HG03521 (cell line): ENCODE results near the gene CCDC134.

Experiments used
- ATAC-seq: cut with Tn5 transposase; IDR thresholded peaks from one replicate; pipeline ENCODE4 v1.9.1; 2021; ENCODE audit warnings: mild to moderate bottlenecking, moderate library complexity; ENCODE audit not compliant: unreplicated experiment

CCDC134 gene

GRCh38 chr22:41800348-41801146 is at the start of gene CCDC134:
TSS of gene CCDC134 (plus strand) at chr22:41800679. CDS start at chr22:41808891, 8,212 bp downstream.
- ATAC-seq = peak; percentile 93

- no peak for ATAC-seq
Measured at GRCh38 chr22:41752011-41752970, 48.2 kb upstream of the CCDC134 start.

GRCh38 chr22:41753984-41754383 is 46.5 kb upstream of the CCDC134 start:
- no peak for ATAC-seq

GRCh38 chr22:41757502-41757901 is 43.0 kb upstream of the CCDC134 start:
- ATAC-seq = no peak

GRCh38 chr22:41758231-41758630 is 42.2 kb upstream of the CCDC134 start:
- no peak for ATAC-seq

GRCh38 chr22:41762980-41763779 is 37.3 kb upstream of the CCDC134 start:
- ATAC-seq = no peak

GRCh38 chr22:41766476-41766875 is 34.0 kb upstream of the CCDC134 start:
- no peak for ATAC-seq

GRCh38 chr22:41768430-41768829 is 32.0 kb upstream of the CCDC134 start:
- no peak for ATAC-seq

- ATAC-seq = no peak
Measured at GRCh38 chr22:41770715-41771468, 29.6 kb upstream of the CCDC134 start.

GRCh38 chr22:41772198-41772597 is 28.3 kb upstream of the CCDC134 start:
- ATAC-seq = no peak

GRCh38 chr22:41772645-41773044 is 27.8 kb upstream of the CCDC134 start:
- no peak for ATAC-seq

- no peak for ATAC-seq
Measured at GRCh38 chr22:41775338-41775737, 25.1 kb upstream of the CCDC134 start.

- ATAC-seq = no peak
Measured at GRCh38 chr22:41775976-41776375, 24.5 kb upstream of the CCDC134 start.

- ATAC-seq = no peak
Measured at GRCh38 chr22:41776381-41776780, 24.1 kb upstream of the CCDC134 start.

- ATAC-seq = no peak
Measured at GRCh38 chr22:41777749-41778425, 22.6 kb upstream of the CCDC134 start.

- ATAC-seq = no peak
Measured at GRCh38 chr22:41779929-41780505, 20.5 kb upstream of the CCDC134 start.

- ATAC-seq = peak; percentile 87
Measured at GRCh38 chr22:41780746-41781505, 19.6 kb upstream of the CCDC134 start.

- peak; percentile 9 for ATAC-seq
Measured at GRCh38 chr22:41781507-41781906, 19.0 kb upstream of the CCDC134 start.

GRCh38 chr22:41782316-41782715 is 18.2 kb upstream of the CCDC134 start:
- no peak for ATAC-seq
